Gastroesophageal sphincter (tissue), 3 donors: Measurements from ENCODE around the gene NPHP4.

ENCODE experiments used
- EP300 ChIP-seq: sonication (generic); formaldehyde crosslinking; IDR thresholded peaks from one replicate; pipeline ENCODE4 v1.6.1; 2017; ENCODE audit warnings: antibody characterized with exemption, mild to moderate bottlenecking
- POLR2A ChIP-seq, 2 donors: fragments of 450-650 bp; IDR thresholded peaks; one replicate each; pipeline ENCODE4 v1.6.1; 2017; ENCODE audit warnings: antibody characterized with exemption in 2 of 2, mild to moderate bottlenecking in 2 of 2, moderate library complexity in 1 of 2
- POLR2AphosphoS5 ChIP-seq: sonication (generic); formaldehyde crosslinking; IDR thresholded peaks from one replicate; pipeline ENCODE4 v1.6.1; 2017; ENCODE audit warnings: antibody characterized with exemption
- TF ChIP-seq, protein P1 (sequence below), 4 experiments: fragments of 200-600 bp in 2 of 4; fragments of 450-650 bp in 2 of 4; sonication (generic) in 1 of 4; IDR thresholded peaks; one replicate each; pipeline ENCODE4 v1.5.1; 2017 to 2019; ENCODE audit warnings: antibody characterized with exemption in 4 of 4, mild to moderate bottlenecking in 2 of 4, moderate library complexity in 2 of 4

DNA sequence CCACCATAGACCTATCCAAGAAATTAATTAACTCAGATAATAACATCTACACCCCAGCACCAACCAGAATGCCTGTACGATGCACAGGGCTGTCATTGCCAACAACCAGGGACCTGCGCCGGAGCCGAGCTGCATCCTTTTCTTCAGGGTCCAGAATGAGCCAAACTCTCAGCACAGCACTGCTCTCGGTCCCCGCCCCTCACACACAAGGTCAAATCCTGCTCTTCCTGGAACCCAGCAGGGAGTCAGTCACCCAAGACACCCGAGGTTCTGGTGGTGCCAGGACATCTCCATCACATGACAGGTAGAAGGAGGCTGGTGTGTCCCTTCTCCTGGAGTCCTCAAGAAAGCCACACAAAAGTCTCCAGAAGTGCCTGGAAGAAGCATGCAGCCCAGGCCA lies 31.9 kb downstream of the NPHP4 start:
- TF ChIP-seq POLR2A (IDR thresholded peaks at IDR 0.05): no peak
- TF ChIP-seq POLR2AphosphoS5: no peak
- no peak for TF ChIP-seq EP300
- TF ChIP-seq, protein P1, sequence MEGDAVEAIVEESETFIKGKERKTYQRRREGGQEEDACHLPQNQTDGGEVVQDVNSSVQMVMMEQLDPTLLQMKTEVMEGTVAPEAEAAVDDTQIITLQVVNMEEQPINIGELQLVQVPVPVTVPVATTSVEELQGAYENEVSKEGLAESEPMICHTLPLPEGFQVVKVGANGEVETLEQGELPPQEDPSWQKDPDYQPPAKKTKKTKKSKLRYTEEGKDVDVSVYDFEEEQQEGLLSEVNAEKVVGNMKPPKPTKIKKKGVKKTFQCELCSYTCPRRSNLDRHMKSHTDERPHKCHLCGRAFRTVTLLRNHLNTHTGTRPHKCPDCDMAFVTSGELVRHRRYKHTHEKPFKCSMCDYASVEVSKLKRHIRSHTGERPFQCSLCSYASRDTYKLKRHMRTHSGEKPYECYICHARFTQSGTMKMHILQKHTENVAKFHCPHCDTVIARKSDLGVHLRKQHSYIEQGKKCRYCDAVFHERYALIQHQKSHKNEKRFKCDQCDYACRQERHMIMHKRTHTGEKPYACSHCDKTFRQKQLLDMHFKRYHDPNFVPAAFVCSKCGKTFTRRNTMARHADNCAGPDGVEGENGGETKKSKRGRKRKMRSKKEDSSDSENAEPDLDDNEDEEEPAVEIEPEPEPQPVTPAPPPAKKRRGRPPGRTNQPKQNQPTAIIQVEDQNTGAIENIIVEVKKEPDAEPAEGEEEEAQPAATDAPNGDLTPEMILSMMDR (IDR thresholded peaks at IDR 0.05): no peak
